Right cardiac atrium (tissue), 5 donors: Measurements from ENCODE around the gene ACTRT3. TPM values are rescaled to one million over a fixed set of nuclear protein-coding genes. Genes with fewer than 3 reads are reported as not detected.
A peak's percentile ranks its signal among the peaks of the same experiment; 100 is the strongest.

Experiments
- ATAC-seq, 2 donors: fragments of 200-7000 bp; cut with Tn5 transposase; one replicate each; pipeline versions ENCODE4 v1.8.0 to v1.9.1; 2020; ENCODE audit warnings: moderate library complexity in 2 of 2, mild to moderate bottlenecking in 1 of 2
- DNase-seq, 3 donors: peaks; one replicate each; pipeline ENCODE4 v3.0.0-alpha.2; 2020
- H3K27ac ChIP-seq: one replicate; pipeline ENCODE4 v1.5.1; 2013; ENCODE audit warnings: mild to moderate bottlenecking, low read length, control low read depth, moderate library complexity
- H3K27me3 ChIP-seq: one replicate; pipeline ENCODE4 v1.6.1; 2013; ENCODE audit not compliant: control insufficient read depth, insufficient read depth
- H3K4me1 ChIP-seq: one replicate; pipeline ENCODE4 v1.6.1; 2013; ENCODE audit warnings: low read length; ENCODE audit not compliant: control insufficient read depth, insufficient read depth
- H3K4me3 ChIP-seq: one replicate; pipeline ENCODE4 v1.5.1; 2013; ENCODE audit warnings: low read length, control low read depth
- H3K9me3 ChIP-seq: one replicate; pipeline ENCODE4 v1.6.1; 2013; ENCODE audit warnings: low read length; ENCODE audit not compliant: control insufficient read depth
- WGBS: extraction: QIAGEN DNeasy Blood & Tissue Kit; methylation state at CpG from one replicate; pipeline ENCODE4 v1.1.7; 2013; 5-methylcytosine and 5-hydroxymethylcytosine counted together
- intact Hi-C, 4 donors: fragments of 100-400 bp; cut with DNase I; formaldehyde crosslinking; loops; one replicate each; pipeline versions ENCODE4 v1.11.0 to v1.14.0; 2022 to 2023
- polyA plus RNA-seq: library from polyadenylated mRNA; stranded (reverse); fragments of 200-250 nt; gene quantifications from one replicate; pipeline ENCODE4 v1.2.3, GENCODE V29; 2013
- total RNA-seq, 4 donors: library from RNA; stranded (reverse); fragmentation: NEBNext Ultra II Directional; extraction: Animal tissue kit (Norgen Biotek cat#: 25700); gene quantifications; one replicate each; pipeline ENCODE4 v1.2.1, GENCODE V29; 2021
- donor health status: healthy with polysubstance abuse.
- donor health status: DM: no; HTN: yes; CAD: no.
- donor health status: DM: no; HTN: no; CAD: no.
- donor health status: DM: no; HTN: yes; CAD: no; lungs with severe emphysema.
- donor health status: DM: yes; HTN: yes; CAD: no.

The ACTRT3 gene
- total and polyA plus RNA-seq, 5 donors = 1.1 to 2.8 (median 2.1) TPM

DNA sequence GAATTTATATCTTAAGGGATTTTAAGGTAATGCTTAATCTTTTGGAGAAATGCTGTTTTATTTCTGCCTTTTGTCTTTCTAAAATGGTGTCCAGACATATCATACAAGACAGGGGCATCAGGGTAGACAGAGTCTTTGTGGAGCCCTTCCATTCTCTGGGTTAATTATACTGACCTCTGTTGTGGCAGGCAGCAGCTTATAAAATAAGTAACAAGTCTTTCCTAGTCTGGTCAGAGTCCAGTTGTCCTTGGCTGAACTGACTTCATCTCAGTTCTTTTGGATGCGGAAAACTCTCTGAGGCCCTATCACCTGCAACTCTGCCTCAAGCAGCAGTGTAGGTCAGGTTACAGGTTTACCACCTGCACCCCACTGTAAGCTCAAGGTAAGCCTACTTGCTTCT lies 23.0 kb upstream of the ACTRT3 start:
- peak in 1 of 2 donors; percentile 33 for ATAC-seq
- Histone ChIP-seq H3K4me1 (no peaks in the 10 kb centered on the region), H3K27ac (no peak overlapping the region), H3K27me3 (no peaks in the 10 kb centered on the region), H3K9me3 (no peaks in the 10 kb centered on the region), H3K4me3 (no peak overlapping the region)
- intact Hi-C loops = no loop called here
- 80% methylated on average over 1 of the region's 1 CpG for WGBS
- no peak for DNase-seq

- Histone ChIP-seq H3K4me1 (no peaks in the 10 kb centered on the region), H3K9me3 (no peaks in the 10 kb centered on the region), H3K4me3 (no peak overlapping the region), H3K27me3 (no peaks in the 10 kb centered on the region), H3K27ac (no peak overlapping the region)
- WGBS = 82% methylated on average over 4 of the region's 4 CpGs
- ATAC-seq (no peak), DNase-seq (no peak)
- intact Hi-C loops = no loop called here
These were observed 21.5 kb upstream of the ACTRT3 start for GRCh38 chr3:169790687-169791429.

- intact Hi-C loops = no loop called here
- Histone ChIP-seq H3K27me3 (no peaks in the 10 kb centered on the region), H3K9me3 (no peaks in the 10 kb centered on the region), H3K4me3 (no peak overlapping the region), H3K4me1 (no peaks in the 10 kb centered on the region), H3K27ac (no peak overlapping the region)
- ATAC-seq = no peak
- DNase-seq = no peak
These were observed 20.9 kb upstream of the ACTRT3 start for GRCh38 chr3:169790219-169790618.

DNA sequence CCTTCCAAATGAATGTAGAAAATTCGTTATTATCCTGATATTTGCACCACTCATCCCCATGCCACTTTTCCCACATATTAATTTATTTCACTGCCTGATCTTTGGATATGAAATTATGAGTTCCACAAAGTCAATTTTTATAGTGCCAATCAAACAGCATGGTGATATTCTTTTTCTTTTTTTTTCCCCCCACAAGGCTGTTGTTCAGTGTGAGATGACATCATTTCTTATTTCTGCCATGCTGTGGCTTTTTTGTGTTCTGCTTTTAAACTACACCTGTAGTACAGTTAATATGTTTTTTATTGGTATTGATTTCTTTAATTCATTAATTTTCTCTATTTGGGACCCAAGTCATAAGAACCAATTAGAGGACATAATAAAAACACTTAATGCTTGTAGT lies 18.4 kb upstream of the ACTRT3 start:
- WGBS = 81% methylated on average over 1 of the region's 1 CpG
- Histone ChIP-seq H3K4me3 (no peak overlapping the region), H3K27me3 (no peaks in the 10 kb centered on the region), H3K4me1 (no peaks in the 10 kb centered on the region), H3K27ac (no peak overlapping the region), H3K9me3 (no peaks in the 10 kb centered on the region)
- DNase-seq = no peak
- intact Hi-C loops = no loop called here
- no peak for ATAC-seq

DNA sequence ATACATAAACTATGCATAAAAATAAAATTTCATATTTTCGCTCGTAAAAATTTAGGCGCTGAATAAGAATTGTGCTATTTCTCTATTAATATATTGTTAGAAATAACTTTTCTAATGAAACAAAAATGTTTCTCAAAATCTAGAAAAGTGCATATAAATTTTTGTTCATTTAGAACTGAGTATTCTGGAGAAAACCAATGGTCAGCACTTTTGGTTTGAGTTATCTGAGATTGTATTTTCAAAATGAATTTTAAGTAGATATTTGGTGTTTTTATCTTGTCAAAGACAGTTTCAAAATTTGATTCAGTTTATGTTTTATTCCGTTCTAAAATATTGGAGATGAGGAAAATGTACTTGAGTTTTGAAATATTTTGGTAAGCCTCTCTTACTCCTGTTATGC lies 17.8 kb upstream of the ACTRT3 start:
- ATAC-seq (no peak), DNase-seq (no peak)
- Histone ChIP-seq H3K4me3 (no peak overlapping the region), H3K9me3 (no peaks in the 10 kb centered on the region), H3K27me3 (no peaks in the 10 kb centered on the region), H3K4me1 (peaks cover 1% of the 10 kb centered on the region), H3K27ac (no peak overlapping the region)
- intact Hi-C loops = no loop called here
- 96% methylated on average over 4 of the region's 4 CpGs for WGBS

GRCh38 chr3:169781209-169781855 lies 12.0 kb upstream of the ACTRT3 start:
- Histone ChIP-seq H3K27ac (no peak overlapping the region), H3K27me3 (no peaks in the 10 kb centered on the region), H3K4me3 (no peak overlapping the region), H3K4me1 (peaks cover 1% of the 10 kb centered on the region), H3K9me3 (no peaks in the 10 kb centered on the region)
- intact Hi-C loops = no loop called here
- 59% methylated on average over 4 of the region's 4 CpGs for WGBS
- DNase-seq (no peak), ATAC-seq (peak in 1 of 2 donors; percentile 52)

GRCh38 chr3:169780742-169781141 lies 11.4 kb upstream of the ACTRT3 start:
- H3K9me3 ChIP-seq = no peaks in the 10 kb centered on the region
- ATAC-seq (no peak), DNase-seq (no peak)
- no peaks in the 10 kb centered on the region for H3K27me3 ChIP-seq
- H3K27ac ChIP-seq = no peak overlapping the region
- H3K4me3 ChIP-seq = no peak overlapping the region
- peaks cover 1% of the 10 kb centered on the region for H3K4me1 ChIP-seq
- 49% methylated on average over 2 of the region's 2 CpGs for WGBS
- intact Hi-C loops = no loop called here

GRCh38 chr3:169777822-169778221 lies 8.5 kb upstream of the ACTRT3 start:
- Histone ChIP-seq H3K4me3 (no peak overlapping the region), H3K9me3 (no peaks in the 10 kb centered on the region), H3K27me3 (no peaks in the 10 kb centered on the region), H3K27ac (no peak overlapping the region), H3K4me1 (peaks cover 1% of the 10 kb centered on the region)
- no peak for ATAC-seq
- intact Hi-C loops = no loop called here
- DNase-seq = no peak
- WGBS = 96% methylated on average over 4 of the region's 4 CpGs

DNA sequence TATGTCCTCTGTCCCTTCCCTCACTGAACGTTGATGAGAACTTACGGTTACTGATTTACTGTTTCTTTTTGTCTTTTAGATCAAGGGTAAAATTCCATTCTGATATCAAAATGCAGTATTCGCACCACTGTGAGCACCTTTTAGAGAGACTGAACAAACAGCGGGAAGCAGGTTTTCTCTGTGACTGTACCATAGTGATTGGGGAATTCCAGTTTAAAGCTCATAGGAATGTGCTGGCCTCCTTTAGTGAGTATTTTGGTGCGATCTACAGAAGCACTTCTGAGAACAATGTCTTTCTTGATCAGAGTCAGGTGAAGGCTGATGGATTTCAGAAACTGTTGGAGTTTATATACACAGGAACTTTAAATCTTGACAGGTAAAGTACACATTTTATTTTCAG lies 4.8 kb upstream of the ACTRT3 start:
- intact Hi-C loops = no loop called here
- WGBS = 53% methylated on average over 5 of the region's 5 CpGs
- Histone ChIP-seq H3K27me3 (no peaks in the 10 kb centered on the region), H3K9me3 (no peaks in the 10 kb centered on the region), H3K27ac (no peak overlapping the region), H3K4me1 (no peaks in the 10 kb centered on the region), H3K4me3 (peak overlapping the region; percentile 88)
- ATAC-seq (no peak), DNase-seq (no peak)

GRCh38 chr3:169772897-169773816 lies 3.8 kb upstream of the ACTRT3 start, which contains the start of gene MYNN:
MYNN (plus strand) TSS chr3:169773396; CDS start chr3:169774296, 900 bp downstream.
- no peaks in the 10 kb centered on the region for H3K4me1 ChIP-seq
- ATAC-seq (peak; percentile 95), DNase-seq (peak; percentile 93 to 97 (median 97))
- H3K27me3 ChIP-seq = no peaks in the 10 kb centered on the region
- peak within 1 kb of the TSS; percentile 99 for H3K27ac ChIP-seq
- under 1% methylated on average over 61 of the region's 61 CpGs for WGBS
- peak within 1 kb of the TSS; percentile 88 for H3K4me3 ChIP-seq
- intact Hi-C loops = no loop called here
- H3K9me3 ChIP-seq = no peaks in the 10 kb centered on the region
